GM21576 (cell line): ENCODE data around the gene IQCK.

Experiments
- ATAC-seq: cut with Tn5 transposase; IDR thresholded peaks from one replicate; pipeline ENCODE4 v1.9.1; 2021; ENCODE audit warnings: mild to moderate bottlenecking, moderate library complexity; ENCODE audit not compliant: unreplicated experiment

The IQCK gene

GRCh38 chr16:19698480-19699465 is 19.3 kb upstream of the IQCK start:
- no peak for ATAC-seq

- ATAC-seq = no peak
Observed at GRCh38 chr16:19699472-19699871, 18.6 kb upstream of the IQCK start.

- no peak for ATAC-seq
Observed at GRCh38 chr16:19700319-19700781, 17.7 kb upstream of the IQCK start.

GRCh38 chr16:19701091-19701490 is 17.0 kb upstream of the IQCK start:
- ATAC-seq = no peak

DNA sequence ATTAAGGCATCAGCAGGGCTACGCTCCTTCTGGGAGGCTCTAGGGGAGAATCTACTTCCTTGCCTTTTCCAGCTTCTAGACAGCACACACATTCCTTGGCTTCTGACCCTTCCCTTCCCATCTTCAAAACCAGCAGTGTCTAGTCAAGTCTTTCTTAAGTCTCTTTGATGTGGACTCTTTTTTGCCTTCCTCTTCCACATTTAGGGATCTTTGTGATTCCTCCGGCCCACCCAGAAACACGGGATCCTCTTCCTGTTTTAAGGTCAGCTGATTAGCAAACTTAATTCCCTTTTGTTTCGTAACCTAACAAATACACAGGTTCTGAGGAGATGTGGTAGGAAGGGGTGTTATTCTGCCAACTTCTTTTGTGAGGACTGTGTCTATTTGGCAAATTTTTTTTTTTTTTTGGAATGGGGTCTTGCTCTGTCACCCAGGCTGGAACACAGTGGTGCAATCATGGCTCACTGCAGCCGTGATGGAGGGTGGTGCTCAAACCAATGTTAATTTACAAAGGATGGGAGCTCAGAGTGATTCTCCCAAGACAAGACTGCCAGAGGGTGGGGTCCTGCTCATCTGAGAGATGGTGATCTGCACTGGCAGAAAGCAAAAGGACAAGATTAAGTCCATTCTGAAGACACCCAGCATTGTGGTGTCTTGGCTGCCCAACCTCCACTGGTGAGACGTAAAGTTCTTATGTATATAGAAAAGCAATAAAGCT is 14.7 kb upstream of the IQCK start:
- no peak for ATAC-seq

GRCh38 chr16:19704321-19705145 is 13.5 kb upstream of the IQCK start:
- ATAC-seq = no peak

DNA sequence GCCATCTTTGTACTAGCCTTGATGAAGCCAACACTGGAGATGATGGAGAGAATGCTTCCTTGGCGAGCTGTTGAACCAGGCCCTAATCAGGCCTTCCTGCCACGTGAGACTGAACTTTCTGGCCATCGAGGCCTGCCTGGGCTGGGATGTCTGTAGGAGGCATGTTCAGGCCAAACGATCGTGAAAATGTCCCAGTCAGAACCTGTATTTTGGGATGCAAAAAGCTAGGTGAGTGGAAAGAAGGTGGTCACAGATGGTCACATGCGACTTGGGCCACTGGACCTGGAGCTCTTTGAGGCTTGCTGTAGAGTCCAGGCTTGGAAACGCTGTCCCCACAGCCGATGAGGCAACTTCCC is 12.9 kb upstream of the IQCK start:
- no peak for ATAC-seq

DNA sequence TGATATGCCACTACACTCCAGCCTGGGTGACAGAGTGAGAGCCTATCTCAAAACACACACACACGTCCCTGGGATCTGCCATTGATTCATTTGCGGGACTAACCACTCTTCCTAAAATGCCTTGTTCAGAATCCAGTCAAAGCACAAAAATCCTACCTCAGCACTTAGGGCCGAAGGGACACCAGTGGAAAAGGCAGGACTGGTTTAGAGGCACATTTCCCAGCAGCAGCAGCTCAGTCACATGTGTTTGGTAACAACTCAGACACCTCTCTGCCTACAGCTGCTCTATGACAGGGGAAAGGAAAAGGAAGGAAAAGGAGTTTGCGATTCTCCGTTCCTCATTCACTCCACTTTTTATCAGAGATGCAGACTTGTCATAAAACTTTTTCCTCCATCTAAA is 12.2 kb upstream of the IQCK start:
- ATAC-seq = no peak

- no peak for ATAC-seq
Observed at GRCh38 chr16:19706846-19707245, 11.2 kb upstream of the IQCK start.

- no peak for ATAC-seq
Observed at GRCh38 chr16:19707569-19708295, 10.3 kb upstream of the IQCK start.

DNA sequence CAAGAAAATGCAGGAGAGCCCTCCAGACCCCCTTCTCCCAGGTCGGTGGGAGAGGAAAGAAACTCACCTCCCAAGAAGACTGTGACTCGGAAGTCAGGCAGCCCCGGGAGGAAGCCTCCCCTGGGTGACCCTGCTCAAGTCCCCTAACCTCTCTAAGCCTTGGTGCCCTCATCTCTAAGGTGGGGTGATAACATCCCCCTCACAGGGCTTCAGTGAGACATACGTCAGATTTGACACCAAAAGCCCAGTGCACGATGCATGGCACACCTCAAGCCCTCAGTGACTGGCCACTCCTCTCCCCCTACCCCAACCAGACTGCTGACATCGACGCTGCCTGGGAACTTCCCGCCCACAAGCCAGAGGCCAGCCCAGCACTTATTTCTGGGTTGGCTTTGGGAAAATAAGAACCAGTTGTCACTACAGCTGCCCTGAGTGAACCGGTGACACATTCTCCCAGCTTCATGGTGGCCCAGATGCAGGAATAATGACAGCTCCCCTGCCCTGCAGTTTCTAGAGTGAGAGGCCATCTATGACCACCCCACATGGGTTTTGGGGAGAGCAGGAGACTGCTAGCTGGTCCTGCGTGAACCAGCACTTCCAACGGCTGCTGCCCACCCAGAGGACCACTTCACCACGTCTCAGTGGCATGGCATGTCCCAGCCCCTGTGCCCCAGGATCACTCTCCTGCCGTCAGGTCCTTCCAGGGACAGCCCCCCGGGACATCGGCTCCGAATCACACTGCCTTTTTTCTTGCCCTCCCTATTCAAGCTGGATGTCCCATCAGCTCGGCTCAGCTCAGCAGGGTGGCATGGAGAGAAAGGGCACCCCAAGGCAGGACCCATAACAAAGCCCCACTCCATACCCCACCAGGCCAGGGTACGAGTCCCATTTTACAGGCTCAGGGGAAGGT is 9.5 kb upstream of the IQCK start:
- no peak for ATAC-seq

GRCh38 chr16:19709381-19710136 is 8.5 kb upstream of the IQCK start:
- ATAC-seq = no peak

- ATAC-seq = no peak
Observed at GRCh38 chr16:19710191-19710908, 7.7 kb upstream of the IQCK start.

- no peak for ATAC-seq
Observed at GRCh38 chr16:19710991-19711545, 7.0 kb upstream of the IQCK start.

DNA sequence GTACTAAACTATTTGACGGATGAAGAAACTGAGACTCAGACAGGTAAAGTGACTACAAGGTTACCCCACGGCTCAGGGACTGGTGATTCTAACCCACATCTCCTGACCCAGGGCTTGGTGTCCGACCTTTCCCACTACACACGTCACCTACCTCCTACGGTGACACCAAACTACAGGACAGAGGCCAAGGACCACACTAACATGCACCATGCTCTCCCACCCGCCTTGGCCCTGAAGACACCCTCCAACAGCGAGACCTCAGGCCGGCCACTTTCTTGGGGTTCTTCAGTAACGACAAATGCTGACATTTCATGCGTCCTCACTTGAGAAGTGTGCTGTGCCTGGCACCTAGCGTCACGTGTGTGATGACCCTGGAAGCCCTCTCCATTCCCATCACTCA is 6.4 kb upstream of the IQCK start:
- no peak for ATAC-seq

- ATAC-seq = no peak
Observed at GRCh38 chr16:19712418-19713058, 5.5 kb upstream of the IQCK start.

DNA sequence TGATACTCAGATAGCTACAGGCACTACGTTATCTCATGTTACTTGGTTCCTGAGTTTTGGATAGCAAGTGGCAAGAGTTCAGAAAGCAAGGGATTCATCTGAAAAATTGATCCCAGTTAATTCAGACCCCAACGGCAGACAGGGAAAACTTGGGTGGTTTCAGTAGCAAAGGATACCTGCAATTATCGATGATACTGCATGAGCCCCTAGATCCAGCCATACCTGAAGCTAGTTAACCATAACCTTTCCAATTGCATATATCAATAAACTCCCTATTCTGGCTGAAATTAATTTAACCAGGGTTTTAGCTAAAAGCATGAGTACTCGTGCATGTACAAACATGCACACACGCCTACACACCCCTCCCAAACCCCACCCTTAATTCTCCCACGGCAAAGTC is 4.4 kb upstream of the IQCK start:
- no peak for ATAC-seq
